Glomerular endothelial cell (primary cell): Measurements from ENCODE around the gene WDR55. TPM values are rescaled to one million over a fixed set of nuclear protein-coding genes. Genes with fewer than 3 reads are reported as not detected.
"Not testable (repeated sequence)": the region's sequence is repeated elsewhere in the genome, so short reads cannot be mapped to it uniquely, and the experiment has no call there.

Experiments used
- DNase-seq: peaks from one replicate; pipeline ENCODE4 v3.0.0-alpha.2; 2011; ENCODE audit warnings: low read depth, low spot score; ENCODE audit errors: extremely low read depth
- total RNA-seq: library from RNA; depleted of rRNA; stranded (reverse); fragments of >200 nt; gene quantifications from 2 replicates; pipeline ENCODE4 v1.2.3, GENCODE V29; 2015

Gene WDR55
- total RNA-seq, 1 donor from 2014 or later: 21.3 TPM

GRCh38 chr5:140707812-140708211 is 43.1 kb downstream of the WDR55 start:
- no peak for DNase-seq

DNA sequence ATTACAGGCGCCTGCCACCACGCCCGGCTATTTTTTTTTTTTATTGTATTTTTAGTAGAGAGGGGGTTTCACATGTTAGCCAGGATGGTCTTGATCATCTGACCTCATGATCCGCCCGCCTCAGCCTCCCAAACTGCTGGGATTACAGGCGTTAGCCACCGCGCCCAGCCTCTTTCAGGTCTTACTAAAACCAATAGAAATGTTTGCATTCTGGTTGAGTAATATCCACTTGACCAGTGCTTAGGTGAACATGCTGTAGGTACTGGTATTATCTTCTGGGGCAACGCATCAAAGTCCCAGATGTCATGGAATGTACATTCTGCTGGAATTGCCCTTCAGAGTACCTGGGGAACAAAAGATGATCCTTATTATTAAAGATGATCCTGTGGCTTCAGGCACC is 44.1 kb downstream of the WDR55 start:
- not testable (repeated sequence) for DNase-seq

DNA sequence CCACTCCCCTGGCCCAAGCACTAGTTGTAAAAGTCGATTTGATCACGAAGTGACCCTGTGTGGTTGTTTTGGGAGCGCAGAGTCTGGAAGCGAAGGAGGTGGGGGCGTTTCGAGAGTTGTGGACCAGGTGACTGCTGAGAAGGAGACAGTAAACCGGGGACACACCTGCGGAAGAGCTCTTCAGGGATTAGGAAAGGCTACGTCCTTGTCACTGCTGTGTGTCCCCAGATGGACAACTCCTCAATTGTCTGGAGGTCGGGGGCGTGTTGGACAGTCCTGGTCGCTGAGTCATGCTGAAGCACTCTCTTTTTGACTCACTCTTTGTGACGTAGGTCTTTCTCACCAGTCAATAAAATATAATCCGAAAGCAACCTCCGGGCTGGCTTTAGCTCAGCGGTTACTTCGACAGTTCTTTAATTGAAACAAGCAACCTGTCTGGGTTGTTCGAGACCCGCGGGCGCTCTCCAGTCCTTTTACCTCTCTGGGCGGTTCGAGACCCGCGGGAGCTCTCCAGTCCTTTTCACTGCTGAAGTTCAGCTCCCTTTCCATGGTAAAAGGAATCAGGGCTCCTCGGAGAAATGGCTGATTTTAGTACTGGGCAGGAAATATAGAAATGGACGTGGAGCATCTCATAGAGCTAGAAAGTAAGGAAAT is 46.3 kb downstream of the WDR55 start:
- DNase-seq: peak; percentile 99

DNA sequence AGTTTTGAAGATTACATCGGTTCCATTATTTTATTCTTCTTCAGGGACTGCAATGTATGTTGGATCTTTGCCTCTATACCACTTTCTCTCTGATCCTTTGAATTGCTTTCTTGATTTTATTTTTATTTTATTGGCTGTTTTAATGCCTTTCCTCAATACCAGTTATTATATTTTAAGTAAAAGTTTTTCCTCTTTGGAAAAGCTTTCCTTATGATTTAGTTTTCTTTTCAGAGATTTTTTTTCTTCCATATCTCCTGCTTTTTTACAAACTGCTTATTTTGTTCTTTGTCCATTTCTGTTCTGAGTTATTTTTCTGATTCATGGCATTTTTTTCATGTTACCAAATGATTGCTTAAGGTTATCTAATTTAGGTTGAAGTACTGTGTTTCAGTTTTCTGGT is 47.1 kb downstream of the WDR55 start:
- no peak for DNase-seq

- DNase-seq: no peak
Measured at GRCh38 chr5:140713562-140714094, 48.9 kb downstream of the WDR55 start.

- DNase-seq: not testable (repeated sequence)
Measured at GRCh38 chr5:140716238-140716637, 51.5 kb downstream of the WDR55 start.

- DNase-seq: no peak
Measured at GRCh38 chr5:140718266-140718592, 53.5 kb downstream of the WDR55 start.

GRCh38 chr5:140720738-140721137 is 56.0 kb downstream of the WDR55 start:
- not testable (repeated sequence) for DNase-seq

- not testable (repeated sequence) for DNase-seq
Measured at GRCh38 chr5:140721395-140721794, 56.7 kb downstream of the WDR55 start.

Other genes with a start within 250 kb of the WDR55 start
- gene EIF4EBP3, start 117.2 kb upstream of the WDR55 start, total RNA-seq: 1.3 and 3.0 TPM in 2 replicates
- gene SRA1, start 107.4 kb upstream of the WDR55 start, total RNA-seq: 24.3 and 38.4 TPM in 2 replicates
- 10.4 and 16.5 TPM in 2 replicates for gene APBB3, start 100.3 kb upstream of the WDR55 start, total RNA-seq
- gene SLC35A4, start 100.1 kb upstream of the WDR55 start, total RNA-seq: 42.1 and 47.1 TPM in 2 replicates
- gene CD14, start 31.7 kb upstream of the WDR55 start, total RNA-seq: 0.23 TPM in 1 of 2 replicates, not detected in the other
- gene TMCO6, start 25.5 kb upstream of the WDR55 start, total RNA-seq: 31.9 and 49.7 TPM in 2 replicates
- 44.9 and 58.9 TPM in 2 replicates for gene NDUFA2, start 17.3 kb upstream of the WDR55 start, total RNA-seq
- gene IK, start 17.1 kb upstream of the WDR55 start, total RNA-seq: 76.4 and 90.9 TPM in 2 replicates
- 0.29 and 1.1 TPM in 2 replicates for gene DND1, start 8.7 kb downstream of the WDR55 start, total RNA-seq
- gene HARS1, start 26.5 kb downstream of the WDR55 start, total RNA-seq: 76.7 and 101 TPM in 2 replicates
- gene HARS2, start 26.6 kb downstream of the WDR55 start, total RNA-seq: 28.4 and 32.1 TPM in 2 replicates
- gene ZMAT2, start 35.5 kb downstream of the WDR55 start, total RNA-seq: 21.1 and 24.3 TPM in 2 replicates
- gene PCDHA1, start 121.2 kb downstream of the WDR55 start, total RNA-seq: 0.06 TPM in 1 of 2 replicates, not detected in the other
- 0.15 TPM in 1 of 2 replicates, not detected in the other for gene PCDHA2, start 129.9 kb downstream of the WDR55 start, total RNA-seq
- 0.05 and 0.35 TPM in 2 replicates for gene PCDHA3, start 136.2 kb downstream of the WDR55 start, total RNA-seq
- 0.29 TPM in 1 of 2 replicates, not detected in the other for gene PCDHA4, start 142.2 kb downstream of the WDR55 start, total RNA-seq
- 0.18 TPM in 1 of 2 replicates, not detected in the other for gene PCDHA5, start 156.7 kb downstream of the WDR55 start, total RNA-seq
- 0.23 and 0.58 TPM in 2 replicates for gene PCDHA6, start 163.1 kb downstream of the WDR55 start, total RNA-seq
- 0.05 and 0.64 TPM in 2 replicates for gene PCDHA7, start 169.4 kb downstream of the WDR55 start, total RNA-seq
- gene PCDHA8, start 176.3 kb downstream of the WDR55 start, total RNA-seq: 0.18 TPM in 1 of 2 replicates, not detected in the other
- gene PCDHA9, start 183.5 kb downstream of the WDR55 start, total RNA-seq: 0.06 and 0.19 TPM in 2 replicates
- gene PCDHA10, start 191.0 kb downstream of the WDR55 start, total RNA-seq: under 0.01 and 0.47 TPM in 2 replicates
- 0.23 TPM in 1 of 2 replicates, not detected in the other for gene PCDHA11, start 204.1 kb downstream of the WDR55 start, total RNA-seq
- gene PCDHA12, start 210.4 kb downstream of the WDR55 start, total RNA-seq: not detected in 2 replicates
- 0.10 and 0.12 TPM in 2 replicates for gene PCDHA13, start 217.2 kb downstream of the WDR55 start, total RNA-seq